PFSK-1 (cell line): Measurements from ENCODE around the gene LCNL1.

Experiments
- FOXP2 ChIP-seq: optimal IDR thresholded peaks from 2 replicates; pipeline ENCODE3; 2011; ENCODE audit warnings: borderline replicate concordance, control low read depth, inconsistent platforms; ENCODE audit not compliant: insufficient read depth; ENCODE audit errors: extremely low read length, extremely low read depth
- POLR2AphosphoS5 ChIP-seq: IDR thresholded peaks from 2 replicates; pipeline ENCODE4 v1.6.1; 2012; ENCODE audit warnings: low read depth, mild to moderate bottlenecking, control low read depth, low read length, moderate library complexity
- REST ChIP-seq, 2 experiments: IDR thresholded peaks; 2 replicates each; pipeline versions ENCODE4 v1.6.1 to v1.8.0; 2011 to 2012; ENCODE audit warnings: low read depth in 2 of 2, low read length in 2 of 2, control low read depth in 1 of 2, inconsistent platforms in 1 of 2, mild to moderate bottlenecking in 1 of 2, moderate library complexity in 1 of 2; ENCODE audit not compliant: insufficient read depth in 1 of 2
- SIN3A ChIP-seq: IDR thresholded peaks from 2 replicates; pipeline ENCODE4 v1.6.1; 2012; ENCODE audit warnings: mild to moderate bottlenecking, low read length, moderate library complexity, borderline replicate concordance; ENCODE audit not compliant: insufficient read depth
- TAF1 ChIP-seq: IDR thresholded peaks from 2 replicates; pipeline ENCODE4 v1.6.1; 2012; ENCODE audit warnings: low read length, control low read depth, borderline replicate concordance; ENCODE audit not compliant: insufficient read depth

Gene LCNL1

DNA sequence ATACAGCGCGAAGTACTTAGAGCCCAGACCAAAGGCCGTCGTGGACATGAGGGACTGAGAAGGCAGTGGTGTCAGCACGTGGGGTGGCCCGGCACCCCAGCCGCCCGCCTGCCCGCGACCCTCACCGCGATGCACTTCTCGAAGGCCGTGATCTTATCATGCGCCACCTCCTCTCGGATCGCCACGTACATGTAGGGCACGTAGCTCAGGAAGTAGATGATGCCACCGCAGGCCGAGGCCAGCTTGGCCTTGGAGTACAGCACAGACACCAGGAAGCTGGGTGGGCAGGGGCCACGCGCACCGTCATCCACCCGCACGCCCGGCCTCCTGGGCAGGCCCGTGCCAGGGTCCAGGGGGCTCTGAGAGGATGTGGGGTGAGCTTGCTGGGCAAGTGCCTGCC is 34.3 kb downstream of the LCNL1 start:
- TF ChIP-seq TAF1: no peak
- TF ChIP-seq FOXP2: no peak
- no peak for TF ChIP-seq POLR2AphosphoS5
- TF ChIP-seq REST (IDR thresholded peaks at IDR 0.05; ENCODE audit: insufficient read depth in 1 of 2, low read depth in 2 of 2, low read length in 2 of 2): no peak
- TF ChIP-seq SIN3A: no peak

DNA sequence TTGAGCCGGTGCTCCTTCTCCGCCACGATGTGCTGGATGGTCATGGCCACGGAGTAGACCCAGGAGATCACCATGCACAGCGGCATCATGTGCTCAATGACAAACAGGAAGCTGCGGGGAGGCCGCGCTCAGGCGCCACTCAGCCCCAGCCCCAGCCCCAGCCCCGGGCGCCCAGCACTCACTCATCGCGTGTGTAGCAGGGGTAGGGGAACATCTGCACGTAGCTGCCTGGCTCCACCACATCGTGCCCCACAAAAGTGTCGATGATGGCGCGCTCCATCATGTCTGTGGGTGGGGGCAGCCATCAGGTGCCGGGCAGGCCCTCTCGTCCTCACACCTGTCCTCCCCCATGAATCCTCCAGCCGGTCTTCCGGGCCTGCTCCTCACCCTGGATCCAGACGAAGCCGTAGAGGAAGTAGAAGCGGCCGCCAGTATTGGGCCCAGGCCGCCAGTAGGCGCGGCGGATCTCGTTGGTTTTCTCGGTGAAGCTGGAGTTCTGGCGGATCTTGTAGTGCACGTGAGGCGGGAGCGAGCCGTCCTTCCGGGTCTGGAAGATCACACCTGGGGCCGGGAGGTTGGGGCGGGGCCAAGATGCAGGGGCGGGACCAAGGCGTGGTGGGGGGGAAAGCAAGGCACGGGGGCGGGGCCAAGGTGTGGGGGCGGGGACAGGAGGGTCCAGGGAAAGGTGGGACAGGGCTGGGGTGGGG is 35.2 kb downstream of the LCNL1 start:
- no peak for TF ChIP-seq REST (IDR thresholded peaks at IDR 0.05; ENCODE audit: insufficient read depth in 1 of 2, low read depth in 2 of 2, low read length in 2 of 2)
- no peak for TF ChIP-seq POLR2AphosphoS5
- TF ChIP-seq SIN3A: no peak
- no peak for TF ChIP-seq FOXP2
- TF ChIP-seq TAF1: no peak

DNA sequence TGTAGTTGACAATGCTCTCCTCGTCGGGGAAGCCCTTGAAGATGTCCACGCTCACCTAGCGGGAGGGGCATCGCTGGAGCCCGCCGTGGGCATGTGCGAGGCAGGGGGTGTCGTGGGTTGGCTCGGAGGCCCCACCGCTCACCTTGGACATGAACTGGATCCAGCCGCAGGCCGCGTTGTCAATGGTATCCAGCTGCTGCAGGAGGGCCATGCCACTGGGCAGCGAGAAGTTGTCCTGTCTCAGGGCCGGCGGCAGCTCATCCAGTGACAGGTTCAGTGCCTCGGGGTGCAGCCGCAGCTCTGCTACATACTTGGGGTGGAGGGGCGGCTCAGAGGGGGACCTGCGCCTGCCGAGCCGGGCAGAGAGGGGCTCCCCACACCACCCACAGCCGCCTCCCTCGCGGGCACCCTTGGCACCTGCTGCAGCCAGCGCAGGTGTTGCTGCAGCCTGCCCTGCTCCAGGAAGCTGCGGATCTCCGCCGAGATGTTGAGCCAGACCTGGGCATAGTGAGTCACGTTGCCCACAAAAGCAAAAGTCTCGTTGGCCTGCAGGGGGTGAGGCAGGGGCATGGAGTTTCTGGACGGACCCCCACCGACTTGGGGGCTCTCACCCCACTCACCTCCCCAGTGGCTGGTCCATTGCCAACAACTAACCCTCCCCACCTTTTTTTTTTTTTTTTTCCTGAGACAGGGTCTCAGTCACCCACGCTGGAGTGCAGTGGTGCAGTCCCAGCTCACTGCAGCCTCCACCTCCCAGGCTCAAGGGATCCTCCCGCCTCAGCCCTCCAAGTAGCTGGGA is 36.2 kb downstream of the LCNL1 start:
- TF ChIP-seq SIN3A (no peak), REST (IDR thresholded peaks at IDR 0.05; ENCODE audit: insufficient read depth in 1 of 2, low read depth in 2 of 2, low read length in 2 of 2) (no peak), FOXP2 (no peak), POLR2AphosphoS5 (no peak), TAF1 (no peak)

- TF ChIP-seq SIN3A: no peak
- no peak for TF ChIP-seq TAF1
- TF ChIP-seq FOXP2: no peak
- TF ChIP-seq POLR2AphosphoS5: no peak
- no peak for TF ChIP-seq REST (IDR thresholded peaks at IDR 0.05; ENCODE audit: insufficient read depth in 1 of 2, low read depth in 2 of 2, low read length in 2 of 2)
Observed at GRCh38 chr9:137019891-137020683, 37.3 kb downstream of the LCNL1 start.
